GM23248 (cell line): ENCODE measurements around the gene SYT1.

Experiments
- EZH2 ChIP-seq: fragments of 200-600 bp; sonication (generic); IDR thresholded peaks from 2 replicates; pipeline ENCODE4 v1.6.1; 2018; ENCODE audit warnings: antibody characterized with exemption, mild to moderate bottlenecking; ENCODE audit not compliant: insufficient read depth, poor library complexity, severe bottlenecking
- EZH2phosphoT487 ChIP-seq: fragments of 200-600 bp; sonication (generic); IDR thresholded peaks from 2 replicates; pipeline ENCODE4 v1.6.1; 2018; ENCODE audit warnings: antibody characterized with exemption, moderate library complexity, mild to moderate bottlenecking, low read depth; ENCODE audit not compliant: insufficient read depth

GRCh38 chr12:79217306-79217705, 352.7 kb downstream of the SYT1 start:
- TF ChIP-seq EZH2phosphoT487 (no peak), EZH2 (no peak)
